NCI-H1092 (cell line): ENCODE results near the gene BLCAP.
"Not testable (repeated sequence)": the region's sequence is repeated elsewhere in the genome, so short reads cannot be mapped to it uniquely, and the experiment has no call there.

ENCODE experiments used
- DNase-seq: peaks from one replicate; lab custom pipeline; 2025; lab: John Stamatoyannopoulos, UW

Gene BLCAP

GRCh38 chr20:37556538-37556937 lies 28.9 kb upstream of the BLCAP start:
- no peak for DNase-seq

GRCh38 chr20:37554721-37555298 lies 27.1 kb upstream of the BLCAP start:
- DNase-seq = not testable (repeated sequence)

DNA sequence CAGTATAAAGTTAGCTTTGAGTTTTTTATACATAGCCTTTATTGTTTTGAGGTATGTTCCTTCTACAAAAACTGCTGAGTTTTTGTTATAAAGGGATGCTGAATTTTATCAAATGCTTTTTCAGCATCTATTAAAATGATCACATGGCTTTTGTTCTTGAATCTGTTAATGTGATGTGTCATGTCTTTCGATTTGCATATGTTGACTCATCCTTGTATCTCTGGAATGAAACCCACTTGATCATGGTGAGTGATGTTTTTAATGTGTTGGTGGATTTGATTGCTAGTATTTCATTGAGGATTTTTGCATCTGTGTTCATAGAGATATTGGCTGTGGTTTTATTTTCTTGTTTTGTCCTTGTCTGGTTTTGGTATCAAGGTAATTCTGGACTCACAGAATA lies 24.7 kb upstream of the BLCAP start:
- DNase-seq = no peak

- DNase-seq = not testable (repeated sequence)
Observed at GRCh38 chr20:37551660-37552059, 24.0 kb upstream of the BLCAP start.

GRCh38 chr20:37550101-37550920 lies 22.6 kb upstream of the BLCAP start:
- DNase-seq = not testable (repeated sequence)

DNA sequence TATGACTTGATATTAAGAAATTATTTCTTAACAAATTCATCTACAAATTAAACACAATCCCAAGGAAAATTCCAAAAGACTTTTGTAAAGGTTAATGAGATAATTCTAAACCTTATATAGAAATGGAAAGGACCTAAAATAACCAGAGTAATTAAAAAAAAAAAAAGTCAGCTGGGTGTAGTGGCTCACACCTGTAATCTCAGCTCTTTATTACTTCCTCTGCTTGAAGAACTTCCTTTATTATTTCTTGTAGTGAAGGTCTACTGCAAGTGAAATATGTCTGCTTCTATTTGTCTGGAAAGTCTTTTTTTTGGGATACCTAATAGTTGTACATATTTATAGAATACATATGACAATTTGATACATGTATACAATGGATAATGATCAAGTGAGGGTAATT lies 20.2 kb upstream of the BLCAP start:
- DNase-seq = no peak

- DNase-seq = no peak
Observed at GRCh38 chr20:37545516-37545915, 17.8 kb upstream of the BLCAP start.

DNA sequence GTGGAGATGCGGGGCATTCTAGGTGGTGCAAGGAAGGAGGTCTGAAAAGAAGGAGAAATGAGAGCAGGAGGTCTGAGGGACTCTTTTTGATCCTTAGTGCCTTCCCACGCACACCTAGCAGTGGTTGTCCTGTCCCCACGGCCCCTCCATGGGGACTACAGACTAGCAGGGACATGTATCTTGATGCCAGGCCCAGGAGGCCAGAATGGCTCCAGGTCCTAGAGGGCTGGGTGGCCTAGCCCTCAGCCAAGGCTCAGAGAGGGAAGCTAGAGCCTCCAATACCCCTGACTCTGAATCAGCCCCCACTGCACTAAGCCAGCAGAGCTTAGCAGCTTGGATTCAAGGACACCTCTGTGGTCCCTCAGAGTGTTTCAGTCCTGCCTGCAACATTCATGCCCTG lies 16.7 kb upstream of the BLCAP start:
- no peak for DNase-seq

- no peak for DNase-seq
Observed at GRCh38 chr20:37543828-37544227, 16.2 kb upstream of the BLCAP start.

- DNase-seq = no peak
Observed at GRCh38 chr20:37542281-37542680, 14.6 kb upstream of the BLCAP start.

- no peak for DNase-seq
Observed at GRCh38 chr20:37541326-37541725, 13.7 kb upstream of the BLCAP start.

- not testable (repeated sequence) for DNase-seq
Observed at GRCh38 chr20:37540838-37541237, 13.2 kb upstream of the BLCAP start.

- no peak for DNase-seq
Observed at GRCh38 chr20:37540001-37540400, 12.3 kb upstream of the BLCAP start.

DNA sequence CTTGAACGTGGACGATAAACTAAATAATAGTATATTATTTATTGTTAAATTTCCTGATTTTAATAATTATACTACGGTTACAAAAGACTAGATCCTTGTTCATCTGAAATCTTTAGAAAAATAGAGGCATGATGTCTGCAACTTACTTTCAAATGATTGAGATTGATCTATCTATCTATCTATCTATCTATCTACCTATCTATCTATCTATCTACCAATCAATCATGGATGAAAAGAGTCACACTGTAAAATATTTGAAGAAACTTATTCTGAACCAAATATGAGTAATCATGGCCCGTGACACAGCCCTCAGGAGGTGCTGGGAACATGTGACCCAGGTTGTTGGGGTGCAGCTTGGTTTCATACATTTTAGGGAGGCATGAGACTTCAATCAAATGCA lies 11.7 kb upstream of the BLCAP start:
- no peak for DNase-seq

- no peak for DNase-seq
Observed at GRCh38 chr20:37538003-37538402, 10.3 kb upstream of the BLCAP start.

DNA sequence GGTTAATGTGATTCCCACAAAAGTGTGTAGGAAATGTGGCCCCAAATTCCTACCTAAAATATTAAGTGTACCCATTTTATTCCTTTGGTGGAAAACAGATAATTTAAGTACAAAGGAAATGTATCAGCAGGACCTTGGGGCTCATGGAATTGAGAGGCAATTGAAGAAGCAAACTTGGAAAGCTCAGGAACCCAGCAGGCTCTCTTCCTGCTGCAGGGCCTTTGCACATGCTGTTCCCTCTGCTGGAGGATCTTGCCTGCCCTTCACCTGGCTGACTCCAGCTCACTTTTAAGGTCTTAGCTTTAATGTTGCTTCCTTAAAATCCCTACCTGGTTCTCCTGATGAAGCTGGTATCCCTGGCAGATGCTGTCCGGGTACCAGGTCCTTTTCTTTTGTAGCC lies 9.8 kb upstream of the BLCAP start:
- no peak for DNase-seq

GRCh38 chr20:37535443-37536132 lies 7.9 kb upstream of the BLCAP start:
- DNase-seq = no peak

DNA sequence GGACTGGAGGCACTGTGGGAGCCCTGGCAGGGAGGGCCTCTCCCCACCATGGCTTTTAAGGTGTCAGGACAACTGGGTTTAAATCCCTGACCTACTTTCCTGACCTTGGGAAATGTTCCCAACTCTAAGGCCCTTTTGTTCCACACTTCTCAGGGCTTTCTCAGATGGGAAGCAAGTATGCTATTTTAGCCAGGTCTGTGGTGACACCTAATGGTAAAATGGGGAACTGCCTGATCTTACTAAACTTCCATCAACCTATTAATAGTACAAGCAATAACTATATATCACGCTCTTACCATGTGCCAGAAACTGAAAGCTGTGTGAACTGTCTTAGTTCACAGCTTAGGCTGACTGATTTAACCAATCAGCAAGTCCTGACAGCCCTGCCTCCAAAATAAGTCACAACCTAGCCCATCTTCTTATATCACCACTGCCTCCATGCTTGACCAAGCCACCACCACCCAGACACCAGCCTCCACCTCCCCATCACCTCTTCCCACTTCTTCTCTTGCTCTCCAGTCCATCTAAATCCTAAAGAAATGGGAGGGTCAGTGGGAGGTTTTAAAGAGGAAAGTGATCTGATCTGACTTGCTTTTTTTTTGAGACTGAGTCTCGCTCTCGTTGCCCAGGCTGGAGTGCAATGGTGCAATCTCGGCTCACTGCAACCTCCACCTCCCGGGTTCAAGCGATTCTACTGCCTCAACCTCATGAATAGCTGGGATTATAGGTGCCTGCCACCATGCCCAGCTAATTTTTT lies 6.9 kb upstream of the BLCAP start:
- peak; percentile 54 for DNase-seq

- no peak for DNase-seq
Observed at GRCh38 chr20:37533154-37533715, 5.6 kb upstream of the BLCAP start.

DNA sequence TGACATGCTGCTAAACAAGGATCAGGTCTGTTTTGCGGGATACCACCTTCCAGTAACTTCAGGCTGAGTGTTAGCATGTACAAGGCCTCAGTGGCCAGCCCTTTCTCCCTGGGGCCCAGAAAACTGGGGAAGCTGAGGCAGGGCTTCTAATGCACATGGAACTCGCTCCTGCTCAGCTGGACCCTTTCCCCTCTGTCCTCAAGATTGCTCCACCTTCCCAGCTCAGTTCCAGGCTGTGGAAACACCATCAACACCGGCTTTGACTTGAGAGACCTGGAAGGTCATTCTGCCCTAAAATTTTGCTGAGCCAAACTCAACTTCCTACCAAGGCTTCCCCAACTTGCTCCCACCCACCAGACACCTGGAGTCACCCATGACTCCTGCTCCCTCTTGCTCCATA lies 4.2 kb upstream of the BLCAP start:
- no peak for DNase-seq

DNA sequence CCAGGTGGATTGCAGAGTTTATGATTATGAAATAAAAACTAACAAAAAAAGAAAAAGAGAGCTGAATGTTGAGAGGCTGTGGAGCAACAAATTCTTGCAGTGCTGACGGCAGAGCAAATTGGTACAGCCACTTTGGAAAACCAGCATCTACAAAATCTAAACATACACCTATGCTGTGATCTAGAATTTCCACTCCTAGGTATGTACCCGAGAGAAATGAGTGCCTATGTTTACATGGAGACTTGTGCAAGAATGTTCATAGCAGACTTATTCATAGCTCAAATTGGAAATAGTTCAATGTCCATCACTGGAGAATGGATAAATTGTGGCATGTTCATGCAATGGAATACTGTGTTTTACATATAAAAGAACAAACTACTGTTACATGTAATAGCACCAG lies 3.0 kb upstream of the BLCAP start:
- no peak for DNase-seq

GRCh38 chr20:37529968-37530600 lies 2.4 kb upstream of the BLCAP start:
- DNase-seq = no peak
